ENCODE measurements around the gene MRPS23. TPM values are rescaled to one million over a fixed set of nuclear protein-coding genes. Genes with fewer than 3 reads are reported as not detected.

MRPS23 gene
- total and polyA plus RNA-seq, 2 of the 13 experiments (the other 11 are each of a cell fraction or from before 2014, with no cell fraction given): 63.2 to 181 TPM

- TF ChIP-seq REST (IDR thresholded peaks at IDR 0.05; ENCODE audit: borderline replicate concordance in 1 of 2, low read depth in 1 of 2, low read length in 2 of 2): no peak
- peak; percentile 22; the same call in 1 of the 2 replicates for TF ChIP-seq ERF (CRISPR knock-in tag; IDR thresholded peaks at IDR 0.05)
- no peak for TF ChIP-seq SMARCE1 (IDR thresholded peaks at IDR 0.05; ENCODE audit: borderline replicate concordance)
- peak; percentile 62 for TF ChIP-seq ZNF331 (CRISPR knock-in tag; IDR thresholded peaks at IDR 0.05)
- TF ChIP-seq, protein P1, sequence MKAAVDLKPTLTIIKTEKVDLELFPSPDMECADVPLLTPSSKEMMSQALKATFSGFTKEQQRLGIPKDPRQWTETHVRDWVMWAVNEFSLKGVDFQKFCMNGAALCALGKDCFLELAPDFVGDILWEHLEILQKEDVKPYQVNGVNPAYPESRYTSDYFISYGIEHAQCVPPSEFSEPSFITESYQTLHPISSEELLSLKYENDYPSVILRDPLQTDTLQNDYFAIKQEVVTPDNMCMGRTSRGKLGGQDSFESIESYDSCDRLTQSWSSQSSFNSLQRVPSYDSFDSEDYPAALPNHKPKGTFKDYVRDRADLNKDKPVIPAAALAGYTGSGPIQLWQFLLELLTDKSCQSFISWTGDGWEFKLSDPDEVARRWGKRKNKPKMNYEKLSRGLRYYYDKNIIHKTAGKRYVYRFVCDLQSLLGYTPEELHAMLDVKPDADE (CRISPR knock-in tag; IDR thresholded peaks at IDR 0.05): no peak
- peak; percentile 77; the same call in 1 of the 2 replicates for TF ChIP-seq ZNF589 (CRISPR knock-in tag; conservative IDR thresholded peaks at IDR 0.05)
- TF ChIP-seq HIVEP1 (CRISPR knock-in tag; IDR thresholded peaks at IDR 0.05): no peak
- TF ChIP-seq HNF4A (CRISPR knock-in tag; IDR thresholded peaks at IDR 0.05): peak; percentile 53
- TF ChIP-seq HNRNPK (IDR thresholded peaks at IDR 0.05; ENCODE audit: low read depth, low read length, poor library complexity, severe bottlenecking): no peak
- TF ChIP-seq MNT (IDR thresholded peaks at IDR 0.05): no peak; the same call in 1 of the 2 replicates
- TF ChIP-seq ZNF616 (CRISPR knock-in tag; IDR thresholded peaks at IDR 0.05; ENCODE audit: low read depth): peak; percentile 36; the same call in 1 of the 2 replicates
- peak; percentile 64 for TF ChIP-seq POLR2AphosphoS5 (IDR thresholded peaks at IDR 0.05; ENCODE audit: low read depth, low read length)
- TF ChIP-seq CEBPB (IDR thresholded peaks at IDR 0.05; ENCODE audit: borderline replicate concordance, low read depth, low read length): peak; percentile 95
- peak; percentile 23; the same call in 1 of the 2 replicates for TF ChIP-seq ZGPAT (CRISPR knock-in tag; IDR thresholded peaks at IDR 0.05)
- TF ChIP-seq ZNF615 (CRISPR knock-in tag; IDR thresholded peaks at IDR 0.05; ENCODE audit: borderline replicate concordance): no peak
- no peak for TF ChIP-seq DDIT3 (CRISPR knock-in tag; IDR thresholded peaks at IDR 0.05)
These were observed 43.2 kb upstream of the MRPS23 start (continued) for GRCh38 chr17:57892820-57893595.

Measured in HepG2 (cell line).